ENCODE measurements around the gene MYO15A.

MYO15A gene

GRCh38 chr17:18079543-18079942 is 29.0 kb upstream of the MYO15A start:
- no peaks in the 10 kb centered on the region for H3K4me1 ChIP-seq (ENCODE audit: control insufficient read depth, insufficient read depth, low read length)
- no CpG with 5 or more reads among the region's 4 CpGs for WGBS (ENCODE audit: insufficient coverage, insufficient read length)
- no peak overlapping the region for H3K4me3 ChIP-seq (ENCODE audit: low read length)
- H3K9me3 ChIP-seq (ENCODE audit: control insufficient read depth, insufficient read depth, low read length) = no peaks in the 10 kb centered on the region
- DNase-seq (ENCODE audit: low read depth, low spot score) = no peak
- H3K27me3 ChIP-seq (ENCODE audit: control insufficient read depth, insufficient read depth, low read length) = no peaks in the 10 kb centered on the region
- no peaks in the 10 kb centered on the region for H3K36me3 ChIP-seq (ENCODE audit: control insufficient read depth, insufficient read depth, low read length)
- H3K27ac ChIP-seq (ENCODE audit: low read length) = no peak overlapping the region

- no peak for DNase-seq (ENCODE audit: low read depth, low spot score)
- H3K27me3 ChIP-seq (ENCODE audit: control insufficient read depth, insufficient read depth, low read length) = no peaks in the 10 kb centered on the region
Measured at GRCh38 chr17:18084256-18084655, 24.3 kb upstream of the MYO15A start.

GRCh38 chr17:18087610-18088491 is 20.7 kb upstream of the MYO15A start, which contains the start of gene DRG2:
Gene DRG2, plus strand, starts transcription at chr17:18087948. Its CDS starts 76 bp downstream, at chr17:18088024.
- DNase-seq (ENCODE audit: low read depth, low spot score) = peak; percentile 74
- no peak within 1 kb of the TSS for H3K27ac ChIP-seq (ENCODE audit: low read length)
- no peaks in the 10 kb centered on the region for H3K4me1 ChIP-seq (ENCODE audit: control insufficient read depth, insufficient read depth, low read length)
- peak within 1 kb of the TSS; percentile 61; the same call in 1 of the 2 replicates for H3K4me3 ChIP-seq (ENCODE audit: low read length)
- H3K27me3 ChIP-seq (ENCODE audit: control insufficient read depth, insufficient read depth, low read length) = no peaks in the 10 kb centered on the region
- no CpG with 5 or more reads among the region's 52 CpGs for WGBS (ENCODE audit: insufficient coverage, insufficient read length)
- H3K9me3 ChIP-seq (ENCODE audit: control insufficient read depth, insufficient read depth, low read length) = no peaks in the 10 kb centered on the region
- no peaks in the 10 kb centered on the region for H3K36me3 ChIP-seq (ENCODE audit: control insufficient read depth, insufficient read depth, low read length)

More at GRCh38 chr17:18084256-18084655, 24.3 kb upstream of the MYO15A start:
- Histone ChIP-seq H3K4me3 (ENCODE audit: low read length) (no peak overlapping the region), H3K9me3 (ENCODE audit: control insufficient read depth, insufficient read depth, low read length) (no peaks in the 10 kb centered on the region), H3K27ac (ENCODE audit: low read length) (no peak overlapping the region), H3K4me1 (ENCODE audit: control insufficient read depth, insufficient read depth, low read length) (no peaks in the 10 kb centered on the region), H3K36me3 (ENCODE audit: control insufficient read depth, insufficient read depth, low read length) (no peaks in the 10 kb centered on the region)
- WGBS (ENCODE audit: insufficient coverage, insufficient read length) = no CpG with 5 or more reads among the region's 4 CpGs

GRCh38 chr17:18089613-18090012 is 18.9 kb upstream of the MYO15A start:
- Histone ChIP-seq H3K4me1 (ENCODE audit: control insufficient read depth, insufficient read depth, low read length) (no peaks in the 10 kb centered on the region), H3K27me3 (ENCODE audit: control insufficient read depth, insufficient read depth, low read length) (no peaks in the 10 kb centered on the region), H3K4me3 (ENCODE audit: low read length) (no peak overlapping the region), H3K27ac (ENCODE audit: low read length) (no peak overlapping the region), H3K36me3 (ENCODE audit: control insufficient read depth, insufficient read depth, low read length) (no peaks in the 10 kb centered on the region), H3K9me3 (ENCODE audit: control insufficient read depth, insufficient read depth, low read length) (no peaks in the 10 kb centered on the region)
- WGBS (ENCODE audit: insufficient coverage, insufficient read length) = no CpG with 5 or more reads among the region's 2 CpGs
- no peak for DNase-seq (ENCODE audit: low read depth, low spot score)

GRCh38 chr17:18093616-18094408 is 14.7 kb upstream of the MYO15A start:
- Histone ChIP-seq H3K9me3 (ENCODE audit: control insufficient read depth, insufficient read depth, low read length) (no peaks in the 10 kb centered on the region), H3K4me1 (ENCODE audit: control insufficient read depth, insufficient read depth, low read length) (no peaks in the 10 kb centered on the region), H3K36me3 (ENCODE audit: control insufficient read depth, insufficient read depth, low read length) (peaks cover 14% of the 10 kb centered on the region; the same call in 1 of the 2 replicates), H3K4me3 (ENCODE audit: low read length) (no peak overlapping the region), H3K27ac (ENCODE audit: low read length) (no peak overlapping the region), H3K27me3 (ENCODE audit: control insufficient read depth, insufficient read depth, low read length) (no peaks in the 10 kb centered on the region)
- no peak for DNase-seq (ENCODE audit: low read depth, low spot score)
- no CpG with 5 or more reads among the region's 15 CpGs for WGBS (ENCODE audit: insufficient coverage, insufficient read length)

GRCh38 chr17:18094409-18094807 is 14.1 kb upstream of the MYO15A start:
- Histone ChIP-seq H3K36me3 (ENCODE audit: control insufficient read depth, insufficient read depth, low read length) (peaks cover 17% of the 10 kb centered on the region), H3K27ac (ENCODE audit: low read length) (no peak overlapping the region), H3K4me1 (ENCODE audit: control insufficient read depth, insufficient read depth, low read length) (no peaks in the 10 kb centered on the region), H3K4me3 (ENCODE audit: low read length) (no peak overlapping the region), H3K9me3 (ENCODE audit: control insufficient read depth, insufficient read depth, low read length) (no peaks in the 10 kb centered on the region), H3K27me3 (ENCODE audit: control insufficient read depth, insufficient read depth, low read length) (no peaks in the 10 kb centered on the region)
- no peak for DNase-seq (ENCODE audit: low read depth, low spot score)
- no CpG with 5 or more reads among the region's 10 CpGs for WGBS (ENCODE audit: insufficient coverage, insufficient read length)

GRCh38 chr17:18099516-18099915 is 9.0 kb upstream of the MYO15A start:
- peaks cover 31% of the 10 kb centered on the region for H3K36me3 ChIP-seq (ENCODE audit: control insufficient read depth, insufficient read depth, low read length)
- H3K9me3 ChIP-seq (ENCODE audit: control insufficient read depth, insufficient read depth, low read length) = no peaks in the 10 kb centered on the region
- no peak for DNase-seq (ENCODE audit: low read depth, low spot score)
- WGBS (ENCODE audit: insufficient coverage, insufficient read length) = no CpG with 5 or more reads among the region's 14 CpGs
- H3K27me3 ChIP-seq (ENCODE audit: control insufficient read depth, insufficient read depth, low read length) = no peaks in the 10 kb centered on the region
- no peak overlapping the region for H3K4me3 ChIP-seq (ENCODE audit: low read length)
- H3K27ac ChIP-seq (ENCODE audit: low read length) = no peak overlapping the region
- H3K4me1 ChIP-seq (ENCODE audit: control insufficient read depth, insufficient read depth, low read length) = no peaks in the 10 kb centered on the region

GRCh38 chr17:18100616-18101015 is 7.9 kb upstream of the MYO15A start:
- Histone ChIP-seq H3K4me1 (ENCODE audit: control insufficient read depth, insufficient read depth, low read length) (no peaks in the 10 kb centered on the region), H3K27me3 (ENCODE audit: control insufficient read depth, insufficient read depth, low read length) (no peaks in the 10 kb centered on the region), H3K4me3 (ENCODE audit: low read length) (no peak overlapping the region), H3K9me3 (ENCODE audit: control insufficient read depth, insufficient read depth, low read length) (no peaks in the 10 kb centered on the region), H3K36me3 (ENCODE audit: control insufficient read depth, insufficient read depth, low read length) (peaks cover 33% of the 10 kb centered on the region), H3K27ac (ENCODE audit: low read length) (no peak overlapping the region)
- WGBS (ENCODE audit: insufficient coverage, insufficient read length) = no CpG with 5 or more reads among the region's 10 CpGs
- DNase-seq (ENCODE audit: low read depth, low spot score) = no peak

- Histone ChIP-seq H3K4me1 (ENCODE audit: control insufficient read depth, insufficient read depth, low read length) (no peaks in the 10 kb centered on the region), H3K27me3 (ENCODE audit: control insufficient read depth, insufficient read depth, low read length) (no peaks in the 10 kb centered on the region), H3K27ac (ENCODE audit: low read length) (no peak overlapping the region), H3K9me3 (ENCODE audit: control insufficient read depth, insufficient read depth, low read length) (no peaks in the 10 kb centered on the region), H3K36me3 (ENCODE audit: control insufficient read depth, insufficient read depth, low read length) (peaks cover 37% of the 10 kb centered on the region), H3K4me3 (ENCODE audit: low read length) (no peak overlapping the region)
- no peak for DNase-seq (ENCODE audit: low read depth, low spot score)
- WGBS (ENCODE audit: insufficient coverage, insufficient read length) = no CpG with 5 or more reads among the region's 9 CpGs
Measured at GRCh38 chr17:18101828-18102227, 6.7 kb upstream of the MYO15A start.

GRCh38 chr17:18102640-18103039 is 5.9 kb upstream of the MYO15A start:
- Histone ChIP-seq H3K9me3 (ENCODE audit: control insufficient read depth, insufficient read depth, low read length) (no peaks in the 10 kb centered on the region), H3K27me3 (ENCODE audit: control insufficient read depth, insufficient read depth, low read length) (no peaks in the 10 kb centered on the region), H3K4me3 (ENCODE audit: low read length) (no peak overlapping the region), H3K27ac (ENCODE audit: low read length) (no peak overlapping the region), H3K36me3 (ENCODE audit: control insufficient read depth, insufficient read depth, low read length) (peaks cover 36% of the 10 kb centered on the region), H3K4me1 (ENCODE audit: control insufficient read depth, insufficient read depth, low read length) (no peaks in the 10 kb centered on the region)
- DNase-seq (ENCODE audit: low read depth, low spot score) = no peak
- WGBS (ENCODE audit: insufficient coverage, insufficient read length) = no CpG with 5 or more reads among the region's 3 CpGs
